Measurements from ENCODE around the gene LSS. TPM values are rescaled to one million over a fixed set of nuclear protein-coding genes. Genes with fewer than 3 reads are reported as not detected.

LSS gene
- polyA plus RNA-seq, 1 donor from 2014 or later: 101 TPM

GRCh38 chr21:46189959-46190490 is 38.5 kb downstream of the LSS start:
- no peak overlapping the region for H3K27ac ChIP-seq (ENCODE audit: low read length)
- no peaks in the 10 kb centered on the region for H3F3A ChIP-seq (ENCODE audit: insufficient read depth, low read length, poor library complexity, severe bottlenecking)
- no peak overlapping the region for H3K9ac ChIP-seq (ENCODE audit: low read length)
- no peaks in the 10 kb centered on the region for H3K9me3 ChIP-seq (ENCODE audit: low read length)
- TF ChIP-seq CTCF (IDR thresholded peaks at IDR 0.05; ENCODE audit: poor library complexity, severe bottlenecking) (no peak), EP300 (conservative IDR thresholded peaks at IDR 0.05; ENCODE audit: poor library complexity, severe bottlenecking) (no peak), TAF1 (IDR thresholded peaks at IDR 0.05; ENCODE audit: low read depth) (no peak), REST (IDR thresholded peaks at IDR 0.05; ENCODE audit: borderline replicate concordance) (no peak), EZH2 (IDR thresholded peaks at IDR 0.05; ENCODE audit: borderline replicate concordance, insufficient read depth, low read length, poor library complexity, severe bottlenecking) (no peak), RAD21 (conservative IDR thresholded peaks at IDR 0.05) (no peak), SMC3 (conservative IDR thresholded peaks at IDR 0.05; ENCODE audit: poor library complexity) (no peak), MXI1 (conservative IDR thresholded peaks at IDR 0.05; ENCODE audit: poor library complexity, severe bottlenecking) (no peak), POLR2AphosphoS5 (IDR thresholded peaks at IDR 0.05) (no peak)
- no peak overlapping the region for H3K4me2 ChIP-seq (ENCODE audit: low read length)
- no peaks in the 10 kb centered on the region for H3K79me2 ChIP-seq (replicated peaks; ENCODE audit: insufficient read depth, low read length)
- H3K27me3 ChIP-seq (ENCODE audit: insufficient read depth, low read depth, low read length): no peaks in the 10 kb centered on the region
- H3K9me2 ChIP-seq (ENCODE audit: insufficient read depth, low read length): no peaks in the 10 kb centered on the region
- no peak overlapping the region for H2AFZ ChIP-seq (ENCODE audit: low read depth, low read length)
- no peak overlapping the region for H3K4me3 ChIP-seq (ENCODE audit: low read length)
- H3K36me3 ChIP-seq (ENCODE audit: insufficient read depth, low read length): no peaks in the 10 kb centered on the region
- H4K20me1 ChIP-seq (ENCODE audit: insufficient read depth): no peaks in the 10 kb centered on the region

- H2AFZ ChIP-seq (ENCODE audit: low read depth, low read length): no peak overlapping the region
- no peaks in the 10 kb centered on the region for H4K20me1 ChIP-seq (ENCODE audit: insufficient read depth)
- H3K36me3 ChIP-seq (ENCODE audit: insufficient read depth, low read length): no peaks in the 10 kb centered on the region
- no peaks in the 10 kb centered on the region for H3K9me3 ChIP-seq (ENCODE audit: low read length)
- H3K4me2 ChIP-seq (ENCODE audit: low read length): no peak overlapping the region
- no peaks in the 10 kb centered on the region for H3K9me2 ChIP-seq (ENCODE audit: insufficient read depth, low read length)
- no peaks in the 10 kb centered on the region for H3F3A ChIP-seq (ENCODE audit: insufficient read depth, low read length, poor library complexity, severe bottlenecking)
- H3K27me3 ChIP-seq (ENCODE audit: insufficient read depth, low read depth, low read length): no peaks in the 10 kb centered on the region
- TF ChIP-seq EZH2 (IDR thresholded peaks at IDR 0.05; ENCODE audit: borderline replicate concordance, insufficient read depth, low read length, poor library complexity, severe bottlenecking) (no peak), SMC3 (conservative IDR thresholded peaks at IDR 0.05; ENCODE audit: poor library complexity) (no peak), RAD21 (conservative IDR thresholded peaks at IDR 0.05) (no peak)
- no peak overlapping the region for H3K9ac ChIP-seq (ENCODE audit: low read length)
- no peak overlapping the region for H3K27ac ChIP-seq (ENCODE audit: low read length)
- no peaks in the 10 kb centered on the region for H3K79me2 ChIP-seq (replicated peaks; ENCODE audit: insufficient read depth, low read length)
- H3K4me3 ChIP-seq (ENCODE audit: low read length): no peak overlapping the region
These were observed 39.2 kb downstream of the LSS start for GRCh38 chr21:46189213-46189958.

Data from neural cell (in vitro differentiated cells).